ENCODE data around the gene GNRH2. TPM values are rescaled to one million over a fixed set of nuclear protein-coding genes. Genes with fewer than 3 reads are reported as not detected.

The GNRH2 gene
- total and polyA plus RNA-seq, 2 donors (not counting 1 experiment from before 2014, with no cell fraction given): 2.5 TPM; not detected in 1

- Mint-ChIP-seq H3K4me1 (peaks cover 15% of the 10 kb centered on the region), H3K27me3 (no peaks in the 10 kb centered on the region), H3K9me3 (ENCODE audit: insufficient read depth) (no peaks in the 10 kb centered on the region), H3K4me3 (peak overlapping the region; percentile 61), H3K27ac (peak overlapping the region; percentile 56)
- DNase-seq (no peak), ATAC-seq (ENCODE audit: low read depth) (no peak)
- ChIA-PET POLR2A (no interaction called here), CTCF (no interaction called here)
- H3K9ac ChIP-seq (ENCODE audit: low read length): no peak overlapping the region
- no peaks in the 10 kb centered on the region for H3K27me3 ChIP-seq (replicated peaks in 1 of 4; ENCODE audit: control extremely low read depth in 1 of 4, control insufficient read depth in 3 of 4, insufficient read depth in 4 of 4, low read length in 3 of 4)
- H3K4me2 ChIP-seq (replicated peaks; ENCODE audit: low read depth, low read length, poor library complexity, severe bottlenecking): no peak overlapping the region
- intact Hi-C loops (cut with micrococcal nuclease): loop anchor here (2.0 to 10.0 kb wide), 4 partner anchors 157 to 720 kb away; partner anchors contain the start of genes ADISSP, ATRN, DDRGK1 and PTPRA
- peaks cover 17% of the 10 kb centered on the region for H3K79me2 ChIP-seq (ENCODE audit: control insufficient read depth, insufficient read depth, low read length)
- 93% methylated on average over 12 of the region's 14 CpGs for WGBS (ENCODE audit: insufficient coverage)
- H3K36me3 ChIP-seq (replicated peaks in 1 of 2; ENCODE audit: control extremely low read depth in 1 of 2, control insufficient read depth in 1 of 2, extremely low read depth in 1 of 2, insufficient read depth in 2 of 2, low read length in 1 of 2): peaks cover 0 to 19% of the 10 kb centered on the region in 2 experiments
- no peaks in the 10 kb centered on the region for H3K9me3 ChIP-seq (ENCODE audit: control extremely low read depth in 1 of 3, control insufficient read depth in 2 of 3, insufficient read depth in 1 of 3, low read length in 2 of 3)
- H3K4me1 ChIP-seq (ENCODE audit: control insufficient read depth in 2 of 2, insufficient read depth in 2 of 2, low read length in 2 of 2): peaks cover 11 to 17% of the 10 kb centered on the region in 2 donors
- H3K27ac ChIP-seq (ENCODE audit: low read length in 2 of 2): no peak overlapping the region
- TF ChIP-seq EZH2 (IDR thresholded peaks at IDR 0.05; ENCODE audit: borderline replicate concordance, insufficient read depth, low read depth, low read length, poor library complexity, severe bottlenecking) (no peak), CTCF (IDR thresholded peaks at IDR 0.05) (no peak)
- no peak overlapping the region for H2AFZ ChIP-seq (ENCODE audit: insufficient read depth, low read depth, low read length, poor library complexity, severe bottlenecking)
- peaks cover 20% of the 10 kb centered on the region for H4K20me1 ChIP-seq (ENCODE audit: control insufficient read depth, insufficient read depth, low read length, poor library complexity, severe bottlenecking)
- no peak overlapping the region for H3K4me3 ChIP-seq (ENCODE audit: control extremely low read depth in 1 of 5, extremely low read depth in 1 of 5, insufficient read depth in 1 of 5, low read depth in 2 of 5, low read length in 4 of 5)
Measured at GRCh38 chr20:3047486-3048419, 4.3 kb downstream of the GNRH2 start.
